ENCODE data around the gene WNT9A.

Gene WNT9A

DNA sequence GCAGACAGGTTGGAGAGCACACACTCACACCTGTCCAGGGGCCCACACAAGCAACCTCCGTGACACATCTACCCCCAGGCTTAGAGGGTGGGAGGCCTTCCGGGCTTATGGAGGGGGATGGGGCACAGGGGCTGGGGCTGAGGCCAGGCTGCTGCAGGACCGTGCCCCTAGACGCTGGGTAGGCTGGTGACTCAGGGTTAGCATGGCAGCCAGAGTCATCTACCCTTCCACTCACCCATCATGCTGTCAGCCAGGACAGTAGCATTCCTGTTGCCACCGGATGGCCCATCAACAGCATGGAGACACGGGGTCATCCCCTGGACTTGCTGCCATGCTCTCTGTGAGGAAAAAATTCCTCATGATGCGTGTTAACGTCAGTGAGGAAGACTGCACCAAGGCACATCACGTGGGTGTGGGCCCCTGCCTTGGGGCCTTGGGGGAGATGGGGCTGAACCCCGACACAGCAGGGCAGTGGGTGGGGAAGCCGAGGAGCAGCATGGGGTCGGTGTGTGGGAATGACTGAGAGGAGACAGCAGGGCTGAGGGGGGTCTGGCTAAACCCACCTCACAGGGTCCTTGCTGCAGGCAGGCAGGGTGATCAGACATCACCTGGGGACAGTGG, 52.8 kb downstream of the WNT9A start:
- no peak for DNase-seq

DNA sequence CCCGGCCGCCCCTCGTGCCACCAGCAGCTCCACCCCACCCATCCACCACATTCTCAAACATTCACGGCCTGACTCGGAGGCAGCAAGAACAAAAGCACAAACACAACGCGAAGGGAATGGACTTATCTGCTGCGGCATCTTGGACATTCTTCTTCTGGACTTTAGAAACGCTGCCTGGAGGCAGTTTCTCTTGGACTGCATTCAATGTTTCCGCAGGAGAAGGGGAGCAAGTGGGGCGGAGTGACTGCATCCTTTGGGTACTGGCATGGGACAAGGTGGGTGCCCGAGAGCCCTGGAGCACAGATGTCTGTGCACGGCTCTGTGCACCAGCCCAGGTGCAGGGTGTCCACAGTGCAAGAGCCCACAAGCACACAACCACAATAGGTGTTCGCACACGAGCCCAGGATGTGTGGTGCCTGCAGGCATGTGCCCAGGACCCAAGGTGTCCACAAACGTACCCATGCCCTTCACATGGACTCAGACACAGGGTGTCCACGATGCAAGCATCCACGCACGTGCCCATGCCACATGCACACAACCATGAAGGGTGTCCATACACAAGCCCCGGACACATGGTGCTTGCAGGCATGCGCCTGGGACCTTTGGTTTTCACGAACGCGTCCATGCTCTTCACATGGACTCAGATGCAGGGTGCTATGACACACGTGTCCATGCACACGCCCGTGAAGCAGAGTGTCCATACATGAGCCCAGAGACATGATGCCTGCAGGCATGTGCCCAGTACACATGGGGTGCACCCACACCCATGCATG, 53.6 kb downstream of the WNT9A start:
- no peak for DNase-seq

DNA sequence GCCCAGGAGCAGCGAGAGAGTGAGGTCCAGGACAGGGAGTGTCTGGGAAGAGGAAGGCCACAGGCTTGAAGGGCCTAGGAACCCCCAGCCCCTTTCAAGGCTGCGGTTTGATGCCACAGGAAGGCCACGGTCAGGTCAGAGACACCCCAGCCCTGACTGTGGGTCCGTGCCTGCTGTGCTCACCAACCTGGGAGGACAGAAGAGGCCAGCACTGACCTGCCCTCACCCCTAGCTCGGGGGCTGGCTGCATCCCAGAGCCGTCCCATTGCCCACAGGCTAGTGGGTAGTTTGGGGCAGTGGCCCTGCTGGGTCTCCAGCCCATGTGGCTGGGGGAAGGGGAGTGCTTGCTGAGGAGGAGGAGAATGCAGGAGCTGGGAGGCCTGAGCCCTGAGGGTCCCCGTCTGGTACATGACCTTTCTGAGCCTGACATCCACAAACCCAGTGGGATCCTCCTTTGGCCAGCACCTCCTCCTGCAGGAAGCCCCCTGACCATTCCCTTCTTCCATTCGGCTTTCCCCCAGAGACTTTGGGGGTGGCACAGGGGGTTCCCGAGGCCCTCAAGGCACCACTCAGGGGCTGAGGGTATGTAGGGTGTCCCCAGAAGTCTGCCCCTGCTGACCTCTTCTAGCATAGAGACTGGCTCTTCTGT, 54.3 kb downstream of the WNT9A start:
- peak in 1 of 2 donors; percentile 1 for DNase-seq

DNA sequence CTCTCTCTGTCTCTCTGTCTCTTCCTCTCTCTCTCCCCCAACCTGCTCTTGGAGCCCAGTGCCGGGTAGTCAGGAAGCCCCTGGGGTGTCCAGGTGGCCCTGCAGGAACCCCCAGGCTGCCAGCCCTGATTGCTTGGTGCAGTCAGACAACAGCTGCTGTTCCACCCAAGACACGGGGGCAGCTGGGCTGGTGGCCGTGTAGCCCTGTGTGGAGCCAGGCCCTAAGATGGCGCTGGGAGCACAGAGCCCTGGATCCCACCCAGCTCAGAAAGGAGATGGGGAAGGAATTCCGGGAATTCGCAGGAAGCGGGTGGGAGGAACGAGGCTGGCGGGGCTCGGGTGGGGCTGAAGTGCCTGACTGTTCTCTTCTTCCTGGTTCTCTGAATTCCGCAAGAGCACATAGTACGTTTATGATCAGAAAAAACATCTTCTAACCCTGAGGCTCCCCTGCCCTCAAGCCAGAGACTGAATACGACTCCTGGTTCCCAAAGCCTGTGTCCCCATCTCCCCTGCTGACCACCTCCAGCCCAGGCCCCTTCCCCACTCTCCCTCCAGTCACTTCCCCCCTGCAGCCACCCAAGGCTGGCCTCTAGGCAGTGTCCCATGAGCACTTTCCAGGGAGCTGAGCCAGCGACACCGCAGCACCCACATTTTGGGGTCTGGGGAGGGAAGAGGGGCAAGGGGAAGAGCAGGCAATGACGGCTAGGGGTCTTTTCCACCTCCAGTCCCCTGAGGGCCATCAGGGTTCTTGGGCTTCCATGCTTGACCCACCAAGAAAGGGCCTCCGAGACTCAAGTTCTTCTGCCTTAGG, 55.0 kb downstream of the WNT9A start:
- peak in 1 of 2 donors; percentile 1 for DNase-seq

DNA sequence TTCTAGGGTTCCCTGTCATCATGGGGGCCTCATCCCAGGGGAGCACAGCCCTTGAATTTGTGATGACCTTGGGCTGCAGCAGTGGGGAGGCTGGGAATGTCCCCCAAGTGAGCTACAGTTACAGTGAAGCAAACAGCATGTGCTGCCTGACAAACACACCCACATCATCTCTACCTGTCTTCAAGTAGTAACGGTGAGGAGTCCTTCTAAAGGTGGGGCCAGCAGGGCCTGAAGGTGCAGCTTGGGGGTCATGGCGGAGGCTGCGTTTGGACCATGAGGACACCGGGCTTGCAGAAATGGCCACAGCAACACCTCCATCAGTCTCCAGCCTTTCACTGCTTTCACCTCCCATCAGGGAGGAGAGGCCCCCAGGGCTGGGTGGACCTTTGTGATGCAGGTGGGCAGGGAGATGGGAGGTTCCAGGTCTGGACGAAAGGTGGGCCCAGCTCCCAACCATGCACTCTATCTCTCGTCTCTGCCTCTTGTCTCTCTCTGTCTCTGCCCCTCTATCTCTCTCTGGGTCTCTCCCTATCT, 55.7 kb downstream of the WNT9A start:
- peak in 1 of 2 donors; percentile 0 for DNase-seq

DNA sequence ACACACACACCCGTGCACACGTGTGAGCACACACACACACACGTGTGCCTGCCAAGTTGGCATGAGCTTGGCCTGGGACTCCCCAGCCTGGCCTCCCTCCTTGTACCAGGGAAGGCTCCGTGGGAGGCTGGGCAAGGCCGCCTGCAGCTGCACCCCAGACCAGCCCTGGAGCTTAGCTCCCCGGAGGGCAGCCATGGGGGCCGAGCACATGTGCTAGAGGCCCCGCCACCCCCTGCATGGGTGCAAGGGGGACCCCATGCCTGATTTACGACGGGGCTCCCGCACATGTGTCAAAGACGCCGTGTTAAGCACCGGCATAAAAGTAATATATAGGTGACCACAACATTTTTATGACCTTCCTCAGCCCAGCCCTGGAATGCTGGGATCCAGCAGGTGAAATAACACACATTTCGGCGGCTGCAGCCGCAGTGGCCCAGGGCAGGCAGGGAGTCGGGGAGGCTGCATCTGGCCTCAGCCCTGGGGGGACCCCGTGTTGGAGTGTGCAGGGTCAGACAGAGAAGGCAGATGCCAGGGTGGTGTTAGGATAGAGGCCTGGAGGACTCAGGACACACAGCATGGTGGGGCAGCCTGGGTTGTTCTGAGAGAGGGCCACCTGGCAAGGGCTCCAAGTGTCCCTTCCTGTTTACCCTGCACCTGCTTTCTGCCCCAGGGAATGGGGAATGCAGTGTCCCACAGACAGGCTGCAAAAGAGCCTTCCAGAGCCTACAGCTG, 56.3 kb downstream of the WNT9A start:
- peak in 1 of 2 donors; percentile 0 for DNase-seq

DNA sequence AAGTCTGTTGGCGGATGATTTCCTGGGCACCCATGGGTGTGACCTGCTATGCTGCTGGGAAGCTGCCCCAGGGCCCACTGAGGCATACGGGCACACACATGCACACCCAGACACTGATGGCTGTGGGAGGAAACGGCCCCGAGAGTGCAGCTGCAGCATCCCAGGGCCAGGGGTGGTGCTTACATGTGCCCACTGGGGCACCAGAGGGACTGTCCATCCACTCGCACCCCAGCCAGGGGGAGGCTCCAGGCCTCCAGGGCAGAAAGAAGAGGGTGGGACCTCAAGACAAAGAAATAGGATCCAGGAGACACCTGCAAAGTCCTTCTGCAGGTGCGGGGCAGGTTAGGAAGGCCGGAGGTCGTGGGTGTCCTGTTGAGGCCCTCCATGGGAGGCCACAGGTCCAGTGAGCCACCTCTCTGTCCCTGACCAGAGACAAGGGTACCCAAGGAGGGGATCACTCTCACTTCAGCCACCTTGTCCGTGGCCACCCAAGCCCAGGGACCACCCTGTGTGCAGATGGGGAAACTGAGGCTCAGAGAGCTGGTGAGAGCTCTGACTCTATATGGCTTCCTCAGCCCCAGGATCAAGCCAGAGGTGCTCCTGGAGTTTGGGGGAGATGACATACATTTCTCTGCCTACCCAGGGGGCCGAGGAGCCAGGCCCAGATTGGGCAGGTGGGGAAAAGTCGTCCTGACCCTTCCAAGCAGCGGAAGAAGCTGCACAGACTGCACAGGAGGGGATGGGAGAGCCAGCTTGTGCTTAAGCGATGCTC, 57.1 kb downstream of the WNT9A start:
- no peak for DNase-seq

DNA sequence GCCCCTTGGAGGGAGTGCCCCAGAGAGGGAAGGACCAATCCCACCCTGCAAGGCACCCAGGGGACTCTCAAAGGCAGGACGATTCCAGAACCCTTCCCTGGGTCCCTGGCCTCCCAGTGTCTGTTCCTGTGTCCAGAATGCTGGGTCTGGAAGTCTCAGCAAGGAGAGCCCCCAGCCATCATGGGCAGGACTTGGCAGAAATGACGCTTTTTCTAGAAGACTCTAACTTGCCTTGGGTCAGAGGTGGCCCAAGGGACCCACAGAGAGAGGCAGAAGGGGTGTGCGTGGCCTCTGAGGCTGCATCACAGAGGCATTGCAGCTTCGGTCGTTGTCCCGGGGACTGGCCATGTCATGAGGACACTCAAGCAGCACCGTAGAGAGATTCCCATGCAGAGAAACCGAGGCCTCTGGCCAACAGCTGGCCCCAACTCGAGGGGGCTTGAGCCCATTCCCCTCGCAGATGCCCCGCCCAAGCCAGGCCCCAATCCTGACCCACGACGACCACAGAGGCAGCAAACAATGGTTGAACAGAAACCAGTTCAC, 57.8 kb downstream of the WNT9A start:
- no peak for DNase-seq

DNA sequence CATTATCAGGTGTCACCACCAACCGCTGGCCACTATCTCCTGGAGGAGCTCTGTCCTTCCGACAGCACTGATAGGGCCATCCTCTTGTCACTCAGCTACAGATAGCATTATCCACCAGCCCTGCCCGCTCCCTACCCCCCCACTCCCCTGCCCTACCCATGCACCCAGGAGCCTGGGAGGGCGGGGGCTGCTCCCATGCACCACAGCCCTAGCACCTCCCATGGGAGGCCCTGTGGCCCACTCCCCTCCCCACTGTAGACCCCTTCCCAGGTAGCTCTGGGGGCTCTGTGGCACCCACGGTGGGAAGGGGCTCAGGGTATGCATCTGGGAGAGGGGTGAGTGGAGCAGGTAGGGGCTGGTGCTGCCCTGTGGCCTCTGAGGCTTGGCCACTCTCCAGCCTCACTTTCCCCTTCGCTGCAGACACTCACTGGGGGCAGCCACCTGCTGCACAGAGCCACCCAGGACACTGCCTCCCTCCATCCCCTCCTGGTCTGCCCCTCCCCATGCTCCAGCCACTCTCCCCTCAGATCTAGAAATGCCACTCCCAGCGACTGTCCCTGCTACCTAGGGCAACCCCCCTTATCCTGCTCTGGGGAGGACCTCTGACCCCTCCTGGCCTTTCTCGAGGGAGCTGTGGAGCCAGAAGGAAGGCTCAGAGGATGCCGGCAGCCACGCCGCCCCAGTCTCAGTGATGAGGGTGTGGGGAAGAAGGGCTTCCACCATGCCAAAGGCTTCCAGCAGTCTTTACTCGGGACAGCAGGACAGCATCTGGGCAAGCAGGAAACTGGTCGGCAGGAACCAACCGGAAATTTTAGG, 58.5 kb downstream of the WNT9A start:
- DNase-seq = no peak

DNA sequence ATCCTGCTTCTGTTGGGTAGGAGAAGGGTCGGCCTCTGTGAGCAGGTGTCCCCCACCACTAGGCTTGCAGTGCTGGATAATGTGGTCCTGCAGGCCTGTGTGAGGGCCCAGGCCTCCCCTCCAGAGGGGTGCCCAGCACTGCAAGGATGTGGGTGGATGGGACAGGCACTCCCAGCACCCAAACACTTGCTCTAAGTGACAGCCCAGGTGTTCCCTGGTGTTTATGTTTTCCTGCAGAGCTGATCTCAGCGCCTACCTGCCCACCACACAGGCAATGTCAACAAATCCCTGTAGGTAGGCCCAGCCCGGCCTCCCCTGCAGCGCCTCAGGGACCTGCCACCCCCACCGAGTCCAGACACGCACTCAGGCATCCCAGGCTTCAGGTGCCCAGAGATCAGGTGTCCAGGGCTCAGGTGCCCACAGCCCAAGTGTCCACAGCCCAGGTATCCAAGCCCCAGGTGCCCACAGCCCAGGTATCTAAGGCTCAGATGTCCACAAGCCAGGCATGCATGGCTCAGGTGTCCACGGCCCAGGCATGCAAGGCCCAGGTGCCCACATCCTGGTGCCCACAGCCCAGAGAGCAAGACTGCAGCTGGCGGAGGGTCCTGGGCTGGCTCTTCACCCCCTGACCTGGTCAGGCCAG, 59.2 kb downstream of the WNT9A start:
- DNase-seq = no peak

DNA sequence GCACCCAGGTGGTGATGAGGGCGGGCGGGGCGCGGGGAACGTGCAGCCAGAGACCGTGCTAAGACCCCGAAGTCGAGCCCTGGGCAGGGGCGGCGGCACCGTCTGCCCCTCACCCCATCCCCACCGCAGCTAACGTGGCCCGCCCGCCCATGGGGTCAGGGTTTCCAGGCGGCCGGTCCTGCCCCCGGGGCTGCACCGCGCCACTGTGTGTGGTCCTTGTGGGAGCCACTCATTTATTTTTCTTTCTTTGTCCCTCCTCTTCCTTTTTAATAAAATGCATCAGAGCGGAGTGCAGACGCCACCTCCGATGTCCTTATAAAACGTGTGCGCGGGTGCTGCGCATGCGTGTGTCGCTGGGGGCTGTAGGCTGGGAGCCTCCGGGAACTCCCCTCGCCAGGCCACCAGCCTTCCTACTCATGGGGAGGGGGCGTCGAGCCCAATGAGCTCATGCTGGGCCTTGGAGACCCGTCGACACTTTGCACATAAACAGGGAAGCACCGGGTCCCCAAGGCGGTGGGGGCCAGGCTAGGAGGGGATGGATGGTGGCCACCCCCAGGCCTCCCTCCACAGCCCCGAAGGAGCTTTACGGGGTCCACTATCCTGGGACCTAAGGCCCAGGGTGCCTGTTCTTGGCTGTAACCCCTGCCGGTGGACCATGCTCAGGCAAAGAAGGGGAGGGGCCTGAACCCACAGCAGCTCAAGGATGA, 59.9 kb downstream of the WNT9A start:
- DNase-seq = peak in 1 of 2 donors; percentile 63

DNA sequence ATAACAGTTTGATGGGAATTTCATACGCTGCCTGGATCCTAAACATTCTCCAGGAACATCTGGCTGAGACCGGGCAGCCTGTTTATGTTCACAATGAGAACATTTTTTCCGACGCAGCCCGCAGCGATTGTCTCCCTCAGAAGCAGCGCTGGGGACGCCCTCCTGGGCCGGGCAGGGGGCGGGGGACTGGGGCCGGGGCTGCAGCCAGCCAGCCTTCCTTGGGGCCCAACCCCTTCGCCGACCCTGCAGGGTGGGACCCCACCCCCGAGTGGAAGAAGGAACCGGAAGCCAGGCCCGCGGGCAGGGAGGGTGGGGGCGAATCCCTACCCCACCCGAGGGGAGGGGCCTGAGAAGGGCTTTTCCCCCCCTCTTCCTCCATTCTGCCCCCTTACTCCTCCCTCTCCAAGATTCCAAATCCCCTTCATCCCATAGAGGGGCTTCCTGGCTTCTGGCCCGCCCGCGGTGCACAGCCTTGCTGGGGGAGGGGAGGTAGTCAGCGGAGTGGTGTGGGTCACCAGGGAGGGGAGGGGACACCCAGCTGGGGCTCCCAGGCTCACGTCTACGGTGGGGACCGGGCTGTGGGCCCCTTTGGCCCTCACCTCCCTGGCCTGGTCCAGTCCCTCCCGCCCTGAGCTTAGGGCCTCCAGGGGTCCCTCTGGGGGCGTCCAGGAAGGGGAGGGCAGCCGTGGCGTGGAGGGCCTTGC, 60.6 kb downstream of the WNT9A start:
- DNase-seq = peak in 1 of 2 donors; percentile 57

DNA sequence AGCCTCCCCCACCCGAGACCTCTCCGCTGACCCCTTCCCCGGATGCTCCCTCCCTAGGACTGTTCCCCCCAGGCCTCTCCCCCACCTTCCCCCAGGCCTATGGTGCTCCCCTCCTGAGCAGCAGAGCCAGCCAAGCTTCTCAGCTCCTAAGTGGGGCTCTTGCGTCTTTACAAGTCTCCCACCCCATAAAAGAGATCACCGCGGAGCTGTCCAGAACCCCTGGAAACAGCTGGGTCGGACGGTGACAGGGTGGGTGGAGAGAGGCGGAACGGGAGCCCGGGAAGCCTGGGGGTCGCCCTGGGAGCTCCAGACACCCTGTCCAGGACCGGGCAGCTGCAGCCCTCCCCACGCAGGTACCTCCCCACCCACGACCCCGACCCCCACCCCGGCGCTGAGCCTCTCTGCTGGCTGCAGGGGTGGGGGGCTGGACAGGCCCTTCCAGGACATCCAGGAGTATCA, 61.2 kb downstream of the WNT9A start:
- DNase-seq = no peak

DNA sequence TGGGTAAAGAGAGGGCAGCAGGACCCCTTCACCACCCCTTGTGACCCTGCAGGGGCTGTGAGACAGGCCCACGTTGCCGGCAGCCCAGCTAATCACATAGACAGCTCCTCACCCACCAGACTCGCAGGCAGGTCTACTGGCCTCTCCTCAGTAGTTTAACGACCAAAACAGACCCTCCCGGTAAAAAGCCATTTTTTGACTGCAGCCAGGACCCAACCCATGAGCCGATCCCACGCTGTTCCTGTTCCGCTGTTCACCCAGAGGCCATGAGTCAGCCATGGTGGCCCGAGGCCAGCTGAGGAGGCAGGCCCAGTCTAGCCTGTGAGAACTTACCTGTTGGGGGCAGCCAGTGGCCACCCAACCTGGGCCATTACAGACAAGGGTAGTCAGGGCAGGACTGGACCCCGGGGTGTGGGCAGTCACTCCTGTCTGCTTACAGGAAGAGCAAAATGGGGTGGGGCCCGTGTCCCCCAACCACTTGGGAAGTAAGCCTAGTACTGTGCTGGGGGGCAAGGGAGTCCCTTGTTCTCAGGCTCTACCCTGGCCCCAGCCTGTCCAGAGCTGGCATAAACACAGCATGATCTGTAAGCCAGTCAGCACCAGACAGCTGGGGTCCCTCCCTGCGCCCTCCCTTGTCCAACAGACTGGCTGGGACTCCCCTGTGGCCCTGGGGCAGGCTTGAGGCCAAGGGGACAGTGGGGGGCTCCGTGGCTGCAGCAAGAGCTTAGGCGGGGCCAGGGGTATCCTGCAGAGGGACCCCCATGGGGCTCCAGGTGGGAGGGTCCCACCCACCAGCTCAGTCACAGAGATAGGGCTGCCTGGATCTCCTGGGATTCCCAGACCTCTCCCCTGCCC, 61.9 kb downstream of the WNT9A start:
- DNase-seq = no peak

DNA sequence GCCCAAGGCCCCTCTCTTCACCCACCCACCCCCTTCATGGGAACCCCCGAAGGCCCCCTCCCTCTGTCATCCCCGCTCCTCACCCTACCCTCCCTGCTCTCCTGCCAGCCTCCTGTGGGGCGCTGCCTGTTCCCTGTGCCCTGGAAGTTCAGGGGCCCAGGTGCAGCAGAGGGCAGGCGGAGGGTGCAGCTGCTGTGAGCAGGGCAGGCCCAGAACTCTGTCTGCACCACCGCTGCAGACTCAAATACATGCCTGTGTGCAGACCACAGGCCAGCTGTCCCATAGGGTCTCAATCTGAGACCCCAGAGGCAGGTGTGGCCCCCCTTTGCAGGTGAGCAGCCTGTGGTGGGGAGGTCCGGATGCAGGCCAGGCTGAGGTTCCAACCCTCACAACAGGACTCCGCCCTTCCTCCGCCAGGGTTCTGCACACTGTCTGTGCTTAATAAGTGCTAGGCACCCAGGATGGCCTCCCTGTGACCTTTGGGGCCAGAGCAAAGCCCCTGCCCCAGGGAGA, 62.5 kb downstream of the WNT9A start:
- peak; percentile 1 to 41 for DNase-seq

DNA sequence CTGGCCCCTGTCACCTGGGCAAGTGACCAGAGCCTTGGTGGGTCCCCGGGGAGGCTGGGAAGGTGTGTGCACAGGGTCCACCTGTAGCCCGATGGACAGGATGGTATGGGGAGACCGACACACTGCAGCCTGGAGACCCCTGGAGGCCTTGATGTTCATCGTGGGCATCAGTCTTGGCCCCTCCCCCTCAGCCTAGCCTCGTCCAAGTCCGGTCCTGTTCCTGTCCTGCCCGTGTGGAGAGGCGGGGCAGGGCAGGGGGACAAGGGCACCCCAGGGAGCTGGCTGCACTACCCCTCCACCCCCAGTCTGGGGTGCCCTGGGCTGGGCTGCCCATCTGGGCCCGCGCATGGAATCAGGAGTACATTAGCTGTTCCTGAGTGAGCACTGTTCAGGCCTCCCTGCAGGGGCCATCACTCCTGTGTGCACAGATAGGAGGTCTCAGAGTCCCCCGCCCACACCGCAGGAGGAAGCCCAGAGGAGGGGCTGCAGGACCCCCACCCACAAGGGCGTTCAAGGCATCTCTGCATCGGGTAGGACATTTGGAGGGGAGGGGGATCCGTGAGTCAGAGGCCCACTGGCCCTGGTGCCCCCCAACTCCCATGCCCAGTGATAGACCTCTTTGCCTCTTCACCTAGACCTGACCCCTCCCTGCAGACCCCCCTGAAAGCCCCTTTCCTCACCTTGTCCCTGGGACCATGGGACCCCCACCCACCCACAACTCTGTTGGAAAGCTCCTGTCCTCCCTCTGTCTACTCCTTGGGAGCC, 63.2 kb downstream of the WNT9A start:
- DNase-seq = peak in 1 of 2 donors; percentile 0

Measured in CD4-positive, alpha-beta T cell treated with Interferon alpha-2 for 1 hour (primary cell).